Endothelial cell (in vitro differentiated cells): ENCODE results near the gene MFAP5. TPM values are rescaled to one million over a fixed set of nuclear protein-coding genes. Genes with fewer than 3 reads are reported as not detected.
A peak's percentile ranks its signal among the peaks of the same experiment; 100 is the strongest.
"Not testable (repeated sequence)": the region's sequence is repeated elsewhere in the genome, so short reads cannot be mapped to it uniquely, and the experiment has no call there.

Experiments
- DNase-seq: peaks from one replicate; pipeline ENCODE4 v3.0.0; 2021; ENCODE audit warnings: low spot score
- H3K27ac Mint-ChIP-seq: one replicate; pipeline ENCODE4 v1.8.0; 2021; ENCODE audit warnings: mixed read lengths, inconsistent platforms; ENCODE audit not compliant: unreplicated experiment
- H3K27me3 Mint-ChIP-seq: one replicate; pipeline ENCODE4 v1.8.0; 2021; ENCODE audit warnings: mild to moderate bottlenecking, moderate library complexity, mixed read lengths, inconsistent platforms; ENCODE audit not compliant: unreplicated experiment
- H3K36me3 Mint-ChIP-seq: one replicate; pipeline ENCODE4 v1.8.0; 2021; ENCODE audit warnings: mild to moderate bottlenecking, low read depth, mixed read lengths, inconsistent platforms; ENCODE audit not compliant: unreplicated experiment
- H3K4me1 Mint-ChIP-seq: one replicate; pipeline ENCODE4 v1.8.0; 2021; ENCODE audit warnings: mild to moderate bottlenecking, mixed read lengths, inconsistent platforms; ENCODE audit not compliant: unreplicated experiment
- H3K4me3 Mint-ChIP-seq: one replicate; pipeline ENCODE4 v1.8.0; 2021; ENCODE audit warnings: mild to moderate bottlenecking, mixed read lengths, inconsistent platforms; ENCODE audit not compliant: unreplicated experiment
- H3K9me3 Mint-ChIP-seq: one replicate; pipeline ENCODE4 v1.8.0; 2021; ENCODE audit warnings: mixed read lengths, inconsistent platforms; ENCODE audit not compliant: unreplicated experiment
- CTCF ChIP-seq: fragments of 200-600 bp; sonication (generic); IDR thresholded peaks from one replicate; pipeline ENCODE4 v1.5.0; 2021; ENCODE audit warnings: antibody characterized with exemption; ENCODE audit not compliant: unreplicated experiment
- total RNA-seq: library from RNA; stranded (reverse); fragmentation: NEBNext Ultra II Directional; extraction: Animal tissue kit (Norgen Biotek cat#: 25700); gene quantifications from one replicate; pipeline ENCODE4 v1.2.1, GENCODE V29; 2021; ENCODE audit not compliant: unreplicated experiment

Gene MFAP5
- total RNA-seq, 1 donor from 2014 or later = 0.31 TPM

GRCh38 chr12:8622646-8623045 is 40.0 kb downstream of the MFAP5 start:
- no peak for DNase-seq
- Mint-ChIP-seq H3K4me3 (no peak overlapping the region), H3K9me3 (no peaks in the 10 kb centered on the region), H3K27me3 (no peaks in the 10 kb centered on the region), H3K27ac (no peak overlapping the region), H3K36me3 (no peaks in the 10 kb centered on the region), H3K4me1 (no peaks in the 10 kb centered on the region)
- TF ChIP-seq CTCF = no peak

GRCh38 chr12:8615206-8615605 is 47.4 kb downstream of the MFAP5 start:
- no peak for DNase-seq
- H3K27ac Mint-ChIP-seq = no peak overlapping the region
- no peak overlapping the region for H3K4me3 Mint-ChIP-seq
- H3K36me3 Mint-ChIP-seq = no peaks in the 10 kb centered on the region
- H3K27me3 Mint-ChIP-seq = peaks cover 3% of the 10 kb centered on the region
- H3K9me3 Mint-ChIP-seq = no peaks in the 10 kb centered on the region
- peaks cover 9% of the 10 kb centered on the region for H3K4me1 Mint-ChIP-seq
- no peak for TF ChIP-seq CTCF

GRCh38 chr12:8613881-8614280 is 48.7 kb downstream of the MFAP5 start:
- not testable (repeated sequence) for H3K4me3 Mint-ChIP-seq, DNase-seq, H3K27ac Mint-ChIP-seq, H3K36me3 Mint-ChIP-seq, H3K27me3 Mint-ChIP-seq, H3K4me1 Mint-ChIP-seq, H3K9me3 Mint-ChIP-seq

- TF ChIP-seq CTCF = no peak
- peaks cover 9% of the 10 kb centered on the region for H3K4me1 Mint-ChIP-seq
- H3K27ac Mint-ChIP-seq = no peak within 1 kb of the TSS
These were observed 50.0 kb downstream of the MFAP5 start, which contains the start of gene AICDA for GRCh38 chr12:8612629-8613028. Gene AICDA (minus strand): TSS chr12:8612859. CDS start chr12:8612767, 92 bp downstream.

GRCh38 chr12:8609061-8609570 is 53.5 kb downstream of the MFAP5 start:
- Mint-ChIP-seq H3K27ac (no peak overlapping the region), H3K9me3 (no peaks in the 10 kb centered on the region), H3K4me1 (peaks cover 14% of the 10 kb centered on the region), H3K27me3 (peaks cover 7% of the 10 kb centered on the region), H3K36me3 (no peaks in the 10 kb centered on the region), H3K4me3 (no peak overlapping the region)
- DNase-seq = peak; percentile 35
- TF ChIP-seq CTCF = peak; percentile 71

More at GRCh38 chr12:8612629-8613028, 50.0 kb downstream of the MFAP5 start, which contains the start of gene AICDA:
- no peak for DNase-seq
- Mint-ChIP-seq H3K4me3 (no peak within 1 kb of the TSS), H3K9me3 (no peaks in the 10 kb centered on the region), H3K36me3 (no peaks in the 10 kb centered on the region), H3K27me3 (peaks cover 3% of the 10 kb centered on the region)
